Upper lobe of right lung (tissue), 1 donor: ENCODE measurements around the gene BSX. TPM values are rescaled to one million over a fixed set of nuclear protein-coding genes. Genes with fewer than 3 reads are reported as not detected.

Experiments used
- ATAC-seq: fragments of 200-7000 bp; cut with Tn5 transposase; one replicate; pipeline ENCODE4 v1.9.1; 2020; ENCODE audit warnings: mild to moderate bottlenecking, moderate library complexity
- DNase-seq: peaks from one replicate; pipeline ENCODE4 v3.0.0-alpha.2; 2020
- H3K27ac ChIP-seq: fragments of 200-600 bp; one replicate; pipeline ENCODE4 v1.8.0; 2022
- H3K27me3 ChIP-seq: fragments of 200-600 bp; one replicate; pipeline ENCODE4 v1.8.0; 2022; ENCODE audit warnings: mild to moderate bottlenecking
- H3K36me3 ChIP-seq: fragments of 200-600 bp; one replicate; pipeline ENCODE4 v1.8.0; 2022
- H3K4me1 ChIP-seq: fragments of 200-600 bp; one replicate; pipeline ENCODE4 v1.8.0; 2022
- H3K4me3 ChIP-seq: fragments of 200-600 bp; one replicate; pipeline ENCODE4 v1.8.0; 2022; ENCODE audit warnings: mild to moderate bottlenecking
- H3K9me3 ChIP-seq: fragments of 200-600 bp; one replicate; pipeline ENCODE4 v1.8.0; 2022
- intact Hi-C: fragments of 100-400 bp; cut with DNase I; formaldehyde crosslinking; loops from one replicate; pipeline ENCODE4 v1.11.0; 2022
- total RNA-seq: library from RNA; stranded (reverse); fragmentation: NEBNext Ultra II Directional; extraction: Animal tissue kit (Norgen Biotek cat#: 25700); gene quantifications from one replicate; pipeline ENCODE4 v1.2.1, GENCODE V29; 2021
- TF ChIP-seq, protein P1 (sequence below): fragments of 200-600 bp; IDR thresholded peaks from one replicate; pipeline ENCODE4 v1.8.0; 2022; ENCODE audit warnings: antibody characterized with exemption
- donor health status: DM: no; HTN: yes; CAD: no; lungs with severe emphysema.

BSX gene
- total RNA-seq, 1 donor from 2014 or later: not detected

DNA sequence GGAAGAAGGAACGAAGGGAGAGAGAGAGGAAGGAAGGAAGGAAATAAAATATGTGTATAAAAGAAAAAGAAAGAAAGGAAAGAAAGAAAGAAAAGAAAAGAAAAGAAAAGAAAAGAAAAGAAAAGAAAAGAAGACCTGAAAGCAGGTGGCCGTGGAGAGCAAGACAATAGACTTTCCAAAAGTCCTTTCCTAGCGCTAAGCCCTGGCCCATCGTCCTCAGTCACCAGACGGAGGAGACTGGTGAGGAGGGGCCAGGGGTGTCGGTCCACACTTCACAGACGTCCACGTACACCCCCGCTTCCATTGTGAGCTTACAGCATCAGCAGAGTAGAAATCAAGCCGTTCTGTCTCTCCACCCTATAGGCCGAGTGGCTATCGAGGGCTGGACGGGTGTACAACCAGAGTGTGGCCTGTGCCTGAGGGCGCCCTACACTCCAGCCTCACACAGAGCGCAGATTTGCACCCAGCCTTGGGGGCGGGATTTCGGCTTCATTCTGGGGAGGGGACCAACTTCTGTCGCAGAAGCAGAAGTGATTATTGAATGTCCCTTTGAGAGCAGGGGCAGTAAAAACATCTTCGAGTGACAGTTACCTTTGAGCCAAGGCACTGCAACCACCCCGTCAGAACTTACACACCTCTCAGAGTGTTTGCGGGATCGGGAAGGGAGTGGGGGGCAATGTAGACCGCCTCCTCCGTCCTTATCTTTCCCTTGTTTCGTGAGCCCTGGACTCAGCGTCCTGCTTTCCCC, 2.0 kb upstream of the BSX start:
- DNase-seq (no peak), ATAC-seq (no peak)
- Histone ChIP-seq H3K4me1 (peaks cover 9% of the 10 kb centered on the region), H3K27me3 (peaks cover 89% of the 10 kb centered on the region), H3K4me3 (peak overlapping the region; percentile 63), H3K9me3 (no peaks in the 10 kb centered on the region), H3K27ac (no peak overlapping the region), H3K36me3 (no peaks in the 10 kb centered on the region)
- TF ChIP-seq, protein P1, sequence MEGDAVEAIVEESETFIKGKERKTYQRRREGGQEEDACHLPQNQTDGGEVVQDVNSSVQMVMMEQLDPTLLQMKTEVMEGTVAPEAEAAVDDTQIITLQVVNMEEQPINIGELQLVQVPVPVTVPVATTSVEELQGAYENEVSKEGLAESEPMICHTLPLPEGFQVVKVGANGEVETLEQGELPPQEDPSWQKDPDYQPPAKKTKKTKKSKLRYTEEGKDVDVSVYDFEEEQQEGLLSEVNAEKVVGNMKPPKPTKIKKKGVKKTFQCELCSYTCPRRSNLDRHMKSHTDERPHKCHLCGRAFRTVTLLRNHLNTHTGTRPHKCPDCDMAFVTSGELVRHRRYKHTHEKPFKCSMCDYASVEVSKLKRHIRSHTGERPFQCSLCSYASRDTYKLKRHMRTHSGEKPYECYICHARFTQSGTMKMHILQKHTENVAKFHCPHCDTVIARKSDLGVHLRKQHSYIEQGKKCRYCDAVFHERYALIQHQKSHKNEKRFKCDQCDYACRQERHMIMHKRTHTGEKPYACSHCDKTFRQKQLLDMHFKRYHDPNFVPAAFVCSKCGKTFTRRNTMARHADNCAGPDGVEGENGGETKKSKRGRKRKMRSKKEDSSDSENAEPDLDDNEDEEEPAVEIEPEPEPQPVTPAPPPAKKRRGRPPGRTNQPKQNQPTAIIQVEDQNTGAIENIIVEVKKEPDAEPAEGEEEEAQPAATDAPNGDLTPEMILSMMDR: no peak
- intact Hi-C loops: no loop called here

DNA sequence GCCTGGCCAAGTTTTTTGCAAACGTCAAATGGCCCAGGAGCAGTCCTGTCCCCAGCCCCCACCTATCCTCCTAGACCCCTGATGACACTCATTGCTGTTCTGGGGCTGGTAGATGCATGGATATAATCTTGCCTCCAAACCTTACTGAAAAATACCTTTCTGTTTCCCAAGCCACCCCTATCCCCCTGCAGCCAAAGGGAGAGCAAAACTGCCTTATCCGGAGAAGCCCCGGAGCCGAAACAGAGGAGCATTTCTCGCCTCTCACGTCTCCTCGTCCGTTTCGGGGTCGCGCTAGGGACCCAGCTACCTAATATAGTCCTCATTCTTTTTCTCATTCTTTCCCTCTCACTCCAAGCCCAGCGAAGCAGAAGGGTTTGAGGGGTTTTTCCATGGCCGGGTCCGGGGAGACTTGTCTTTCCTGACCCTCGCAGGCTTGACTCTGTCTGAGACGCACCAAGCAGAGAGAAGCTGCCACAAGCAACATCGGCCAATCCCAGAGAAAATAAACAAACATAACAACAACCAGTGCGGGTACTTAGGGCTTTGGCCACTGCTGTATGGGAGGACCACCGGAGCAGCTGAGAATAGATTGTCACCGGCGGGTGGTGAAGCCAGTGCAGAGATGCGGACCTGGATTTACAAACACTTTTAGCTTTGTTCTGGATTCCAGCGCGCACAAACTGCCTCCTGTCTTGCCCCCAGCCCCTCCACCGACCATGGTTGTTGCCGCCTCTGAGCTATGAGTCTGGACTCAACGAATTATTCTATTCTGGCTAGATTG, 1.6 kb downstream of the BSX start:
- Histone ChIP-seq H3K27me3 (peaks cover 100% of the 10 kb centered on the region), H3K36me3 (no peaks in the 10 kb centered on the region), H3K4me3 (no peak overlapping the region), H3K27ac (no peak overlapping the region), H3K9me3 (no peaks in the 10 kb centered on the region), H3K4me1 (peaks cover 18% of the 10 kb centered on the region)
- intact Hi-C loops: no loop called here
- DNase-seq (no peak), ATAC-seq (no peak)
- TF ChIP-seq, protein P1: no peak

DNA sequence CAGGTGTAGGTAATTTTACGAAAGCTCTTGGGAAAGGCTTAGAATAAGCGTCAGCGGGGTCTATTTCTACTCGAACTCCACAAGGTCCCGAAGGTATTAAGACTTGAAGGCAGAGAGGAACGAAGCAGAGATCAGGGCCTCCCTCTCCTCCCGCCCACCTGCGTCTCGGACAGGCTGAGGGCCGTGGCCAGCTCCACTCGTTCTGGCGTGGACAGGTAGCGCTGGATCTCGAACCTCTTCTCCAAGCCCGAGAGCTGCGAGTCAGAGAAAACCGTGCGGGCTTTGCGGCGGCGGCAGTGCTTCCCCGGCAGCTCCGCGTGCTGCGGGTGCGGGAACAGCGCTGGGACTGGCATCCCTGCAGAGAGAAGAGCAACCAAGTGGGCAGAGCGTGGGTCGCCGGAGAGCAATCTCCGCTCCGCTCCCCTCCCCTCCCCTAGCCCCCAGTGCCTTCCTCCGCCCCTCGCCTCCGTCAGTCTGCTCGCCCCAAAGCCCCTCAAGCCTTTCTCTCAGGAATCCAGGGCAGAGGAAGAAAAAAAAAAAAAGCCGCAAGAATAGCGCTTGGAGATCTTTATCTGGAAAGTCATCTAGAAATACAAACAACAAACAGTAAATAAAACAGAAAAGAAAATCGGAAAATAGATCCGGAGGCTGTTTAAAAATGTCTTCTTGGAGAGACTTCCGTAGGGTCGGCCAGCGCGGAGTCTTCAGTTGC, 2.4 kb downstream of the BSX start:
- Histone ChIP-seq H3K36me3 (no peaks in the 10 kb centered on the region), H3K27ac (no peak overlapping the region), H3K27me3 (peaks cover 99% of the 10 kb centered on the region), H3K4me3 (no peak overlapping the region), H3K4me1 (peaks cover 13% of the 10 kb centered on the region), H3K9me3 (no peaks in the 10 kb centered on the region)
- intact Hi-C loops: no loop called here
- TF ChIP-seq, protein P1: no peak
- ATAC-seq (no peak), DNase-seq (no peak)

DNA sequence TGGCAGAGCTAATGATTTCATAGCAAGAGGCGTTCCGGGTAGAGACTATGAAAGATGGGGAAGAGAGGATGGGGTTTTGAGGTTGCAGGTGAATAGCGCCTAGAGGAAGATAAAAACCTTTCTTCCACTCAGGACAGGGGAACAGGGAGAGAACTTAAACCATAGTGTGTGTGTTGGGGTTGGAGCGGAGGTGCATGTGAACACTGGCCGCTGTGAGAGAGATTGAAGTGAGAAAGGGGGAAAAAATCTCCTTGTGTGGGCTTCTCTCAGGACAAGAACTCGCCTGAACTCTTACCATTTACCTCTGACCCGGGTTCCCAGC, 3.4 kb downstream of the BSX start:
- peaks cover 9% of the 10 kb centered on the region for H3K4me1 ChIP-seq

More for the DNA sequence above, 3.4 kb downstream of the BSX start:
- no peak for DNase-seq
- no peak overlapping the region for H3K4me3 ChIP-seq
- H3K36me3 ChIP-seq: no peaks in the 10 kb centered on the region
- no peak overlapping the region for H3K27ac ChIP-seq
- ATAC-seq: no peak
- no peaks in the 10 kb centered on the region for H3K9me3 ChIP-seq
- H3K27me3 ChIP-seq: peaks cover 99% of the 10 kb centered on the region
- intact Hi-C loops: no loop called here
- TF ChIP-seq, protein P1: no peak
